Measurements from ENCODE around the gene NHERF1. TPM values are rescaled to one million over a fixed set of nuclear protein-coding genes. Genes with fewer than 3 reads are reported as not detected.

NHERF1 gene
- total and polyA plus RNA-seq, 2 of the 13 experiments (the other 11 are each of a cell fraction or from before 2014, with no cell fraction given), result 169 to 269 TPM

GRCh38 chr17:74728702-74729075, 19.7 kb upstream of the NHERF1 start (continued):
- TF ChIP-seq TRIM22 (IDR thresholded peaks at IDR 0.05), result 0 out of 2 replicates have a peak, but pooled peaks have one; percentile 86
- TF ChIP-seq FOXK2 (IDR thresholded peaks at IDR 0.05), result 0 out of 2 replicates have a peak, but pooled peaks have one; percentile 37

DNA sequence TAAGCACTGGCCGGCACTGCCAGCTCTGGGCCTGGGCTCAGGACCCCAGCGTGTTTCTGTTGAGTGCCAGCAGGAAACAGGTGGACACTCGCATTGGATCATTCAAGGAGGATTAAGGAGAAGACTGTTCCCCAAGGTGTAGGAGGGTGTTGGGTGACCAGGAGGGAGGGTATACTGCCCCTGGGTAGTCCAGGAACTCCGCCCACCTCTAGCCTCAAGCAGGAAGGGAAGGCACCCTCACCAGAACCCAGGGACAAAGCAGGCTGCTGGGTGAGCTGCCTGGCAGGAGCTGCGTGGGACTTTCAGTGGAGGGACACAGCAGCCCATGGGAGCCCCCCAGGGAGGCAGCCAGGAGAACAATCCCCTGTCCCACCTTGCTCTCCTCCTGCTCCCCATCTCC, 19.1 kb upstream of the NHERF1 start:
- Histone ChIP-seq H3K79me2 (ENCODE audit: insufficient read depth, low read length) (no peaks in the 10 kb centered on the region), H3K9ac (ENCODE audit: insufficient read depth, low read depth, low read length) (no peak overlapping the region), H3K9me3 (ENCODE audit: low read length) (peaks cover 9% of the 10 kb centered on the region; the same call in 1 of the 2 replicates), H4K20me1 (ENCODE audit: insufficient read depth, low read length) (no peaks in the 10 kb centered on the region), H3K4me1 (ENCODE audit: insufficient read depth, low read length) (no peaks in the 10 kb centered on the region), H3K4me2 (ENCODE audit: low read depth, low read length) (no peak overlapping the region), H2AFZ (ENCODE audit: low read length) (no peak overlapping the region), H3K36me3 (replicated peaks in 1 of 2; ENCODE audit: control insufficient read depth in 1 of 2, insufficient read depth in 2 of 2, low read length in 2 of 2) (no peaks in the 10 kb centered on the region), H3K27ac (ENCODE audit: extremely low read length, insufficient read depth, low read length) (no peak overlapping the region), H3K4me3 (replicated peaks in 1 of 3; ENCODE audit: insufficient read depth in 1 of 3, low read depth in 2 of 3, low read length in 3 of 3) (no peak overlapping the region), H3K27me3 (ENCODE audit: control insufficient read depth in 1 of 2, insufficient read depth in 2 of 2, low read length in 2 of 2) (peaks cover 5 to 32% of the 10 kb centered on the region in 2 experiments; a peak in 4 of 5 replicates)
- no peak for FAIRE-seq
- WGBS (ENCODE audit: low lambda C conversion rate), result 40% methylated on average over 5 of the region's 5 CpGs
- ChIA-PET POLR2A (no interaction called here), CTCF (ENCODE audit: low intra/inter-chr PET ratio, low total read pairs) (no interaction called here)
- BruUV-seq (replicated peaks), result no TSS peak
- intact Hi-C loops (cut with micrococcal nuclease; ENCODE audit: unreplicated experiment) (no loop called here), in situ Hi-C loops (cut with HindIII; ENCODE audit: extremely low pct_ligation_motif_present, low pct_unique_long_range_greater_than_20kb) (no loop called here)
- DNase-seq (ENCODE audit: low spot score), result no peak
- ATAC-seq, result no peak
- TF ChIP-seq ATM (IDR thresholded peaks at IDR 0.05; ENCODE audit: borderline replicate concordance) (no peak), USF2 (IDR thresholded peaks at IDR 0.05; ENCODE audit: low read depth, low read length) (no peak), USF2 (CRISPR knock-in tag; IDR thresholded peaks at IDR 0.05; ENCODE audit: borderline replicate concordance) (no peak), GPN1 (CRISPR knock-in tag; IDR thresholded peaks at IDR 0.05; ENCODE audit: borderline replicate concordance) (no peak), GATA4 (IDR thresholded peaks at IDR 0.05; ENCODE audit: borderline replicate concordance, low read depth) (no peak), ZNF33A (CRISPR knock-in tag; IDR thresholded peaks at IDR 0.05; ENCODE audit: borderline replicate concordance) (no peak), ZNF256 (CRISPR knock-in tag; conservative IDR thresholded peaks at IDR 0.05) (no peak), HNRNPUL1 (IDR thresholded peaks at IDR 0.05; ENCODE audit: low read depth, low read length) (no peak), MED8 (CRISPR knock-in tag; IDR thresholded peaks at IDR 0.05; ENCODE audit: insufficient replicate concordance) (no peak), KDM1A (CRISPR knock-in tag; IDR thresholded peaks at IDR 0.05) (no peak), STAG1 (CRISPR knock-in tag; IDR thresholded peaks at IDR 0.05) (no peak), ZNF367 (CRISPR knock-in tag; IDR thresholded peaks at IDR 0.05; ENCODE audit: borderline replicate concordance) (no peak), ZNF766 (CRISPR knock-in tag; IDR thresholded peaks at IDR 0.05; ENCODE audit: borderline replicate concordance) (no peak)
- TF ChIP-seq, protein P1, sequence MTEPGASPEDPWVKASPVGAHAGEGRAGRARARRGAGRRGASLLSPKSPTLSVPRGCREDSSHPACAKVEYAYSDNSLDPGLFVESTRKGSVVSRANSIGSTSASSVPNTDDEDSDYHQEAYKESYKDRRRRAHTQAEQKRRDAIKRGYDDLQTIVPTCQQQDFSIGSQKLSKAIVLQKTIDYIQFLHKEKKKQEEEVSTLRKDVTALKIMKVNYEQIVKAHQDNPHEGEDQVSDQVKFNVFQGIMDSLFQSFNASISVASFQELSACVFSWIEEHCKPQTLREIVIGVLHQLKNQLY (CRISPR knock-in tag; IDR thresholded peaks at IDR 0.05), result no peak
- TF ChIP-seq, protein P2, sequence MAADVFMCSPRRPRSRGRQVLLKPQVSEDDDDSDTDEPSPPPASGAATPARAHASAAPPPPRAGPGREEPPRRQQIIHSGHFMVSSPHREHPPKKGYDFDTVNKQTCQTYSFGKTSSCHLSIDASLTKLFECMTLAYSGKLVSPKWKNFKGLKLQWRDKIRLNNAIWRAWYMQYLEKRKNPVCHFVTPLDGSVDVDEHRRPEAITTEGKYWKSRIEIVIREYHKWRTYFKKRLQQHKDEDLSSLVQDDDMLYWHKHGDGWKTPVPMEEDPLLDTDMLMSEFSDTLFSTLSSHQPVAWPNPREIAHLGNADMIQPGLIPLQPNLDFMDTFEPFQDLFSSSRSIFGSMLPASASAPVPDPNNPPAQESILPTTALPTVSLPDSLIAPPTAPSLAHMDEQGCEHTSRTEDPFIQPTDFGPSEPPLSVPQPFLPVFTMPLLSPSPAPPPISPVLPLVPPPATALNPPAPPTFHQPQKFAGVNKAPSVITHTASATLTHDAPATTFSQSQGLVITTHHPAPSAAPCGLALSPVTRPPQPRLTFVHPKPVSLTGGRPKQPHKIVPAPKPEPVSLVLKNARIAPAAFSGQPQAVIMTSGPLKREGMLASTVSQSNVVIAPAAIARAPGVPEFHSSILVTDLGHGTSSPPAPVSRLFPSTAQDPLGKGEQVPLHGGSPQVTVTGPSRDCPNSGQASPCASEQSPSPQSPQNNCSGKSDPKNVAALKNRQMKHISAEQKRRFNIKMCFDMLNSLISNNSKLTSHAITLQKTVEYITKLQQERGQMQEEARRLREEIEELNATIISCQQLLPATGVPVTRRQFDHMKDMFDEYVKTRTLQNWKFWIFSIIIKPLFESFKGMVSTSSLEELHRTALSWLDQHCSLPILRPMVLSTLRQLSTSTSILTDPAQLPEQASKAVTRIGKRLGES (CRISPR knock-in tag; IDR thresholded peaks at IDR 0.05; ENCODE audit: borderline replicate concordance), result no peak
